ENCODE results near the gene CRTC2. TPM values are rescaled to one million over a fixed set of nuclear protein-coding genes. Genes with fewer than 3 reads are reported as not detected.

Gene CRTC2
- polyA plus RNA-seq, 1 donor, result 48.2 TPM

GRCh38 chr1:153951801-153952200, 6.6 kb downstream of the CRTC2 start:
- DNase-seq, result no peak

GRCh38 chr1:153951183-153951582, 7.2 kb downstream of the CRTC2 start:
- no peak for DNase-seq

- DNase-seq, result peak; percentile 76
These were observed 11.7 kb downstream of the CRTC2 start, which contains the start of gene DENND4B for GRCh38 chr1:153946622-153947241. Gene DENND4B (minus strand): TSS chr1:153946718. CDS start chr1:153944374, 2,344 bp downstream.

- DNase-seq, result peak; percentile 41
These were observed 12.4 kb downstream of the CRTC2 start for GRCh38 chr1:153945795-153946621.

- DNase-seq, result peak; percentile 20
These were observed 13.1 kb downstream of the CRTC2 start for GRCh38 chr1:153945131-153945794.

GRCh38 chr1:153944827-153945117, 13.6 kb downstream of the CRTC2 start:
- no peak for DNase-seq

- no peak for DNase-seq
These were observed 14.2 kb downstream of the CRTC2 start for GRCh38 chr1:153944005-153944826.

- no peak for DNase-seq
These were observed 15.5 kb downstream of the CRTC2 start for GRCh38 chr1:153942766-153943549.

GRCh38 chr1:153941826-153942725, 16.3 kb downstream of the CRTC2 start:
- no peak for DNase-seq

GRCh38 chr1:153940756-153941155, 17.7 kb downstream of the CRTC2 start:
- DNase-seq, result no peak

GRCh38 chr1:153939476-153939875, 18.9 kb downstream of the CRTC2 start:
- no peak for DNase-seq

- no peak for DNase-seq
These were observed 19.4 kb downstream of the CRTC2 start for GRCh38 chr1:153938996-153939395.

GRCh38 chr1:153937331-153937730, 21.1 kb downstream of the CRTC2 start:
- no peak for DNase-seq

GRCh38 chr1:153936011-153936802, 22.2 kb downstream of the CRTC2 start:
- no peak for DNase-seq

GRCh38 chr1:153934746-153935145, 23.7 kb downstream of the CRTC2 start:
- DNase-seq, result no peak

GRCh38 chr1:153933955-153934354, 24.5 kb downstream of the CRTC2 start:
- no peak for DNase-seq

GRCh38 chr1:153933430-153933829, 25.0 kb downstream of the CRTC2 start:
- no peak for DNase-seq

GRCh38 chr1:153932156-153933131, 26.0 kb downstream of the CRTC2 start:
- DNase-seq, result no peak
